Glomerular endothelial cell (primary cell): ENCODE data around the gene CRLF1. TPM values are rescaled to one million over a fixed set of nuclear protein-coding genes. Genes with fewer than 3 reads are reported as not detected.

Experiments used
- DNase-seq: peaks from one replicate; pipeline ENCODE4 v3.0.0-alpha.2; 2011; ENCODE audit warnings: low read depth, low spot score; ENCODE audit errors: extremely low read depth
- total RNA-seq: library from RNA; depleted of rRNA; stranded (reverse); fragments of >200 nt; gene quantifications from 2 replicates; pipeline ENCODE4 v1.2.3, GENCODE V29; 2015

Gene CRLF1, protein sequence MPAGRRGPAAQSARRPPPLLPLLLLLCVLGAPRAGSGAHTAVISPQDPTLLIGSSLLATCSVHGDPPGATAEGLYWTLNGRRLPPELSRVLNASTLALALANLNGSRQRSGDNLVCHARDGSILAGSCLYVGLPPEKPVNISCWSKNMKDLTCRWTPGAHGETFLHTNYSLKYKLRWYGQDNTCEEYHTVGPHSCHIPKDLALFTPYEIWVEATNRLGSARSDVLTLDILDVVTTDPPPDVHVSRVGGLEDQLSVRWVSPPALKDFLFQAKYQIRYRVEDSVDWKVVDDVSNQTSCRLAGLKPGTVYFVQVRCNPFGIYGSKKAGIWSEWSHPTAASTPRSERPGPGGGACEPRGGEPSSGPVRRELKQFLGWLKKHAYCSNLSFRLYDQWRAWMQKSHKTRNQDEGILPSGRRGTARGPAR
- total RNA-seq = 1.8 TPM in 1 of 2 replicates, not detected in the other

DNA sequence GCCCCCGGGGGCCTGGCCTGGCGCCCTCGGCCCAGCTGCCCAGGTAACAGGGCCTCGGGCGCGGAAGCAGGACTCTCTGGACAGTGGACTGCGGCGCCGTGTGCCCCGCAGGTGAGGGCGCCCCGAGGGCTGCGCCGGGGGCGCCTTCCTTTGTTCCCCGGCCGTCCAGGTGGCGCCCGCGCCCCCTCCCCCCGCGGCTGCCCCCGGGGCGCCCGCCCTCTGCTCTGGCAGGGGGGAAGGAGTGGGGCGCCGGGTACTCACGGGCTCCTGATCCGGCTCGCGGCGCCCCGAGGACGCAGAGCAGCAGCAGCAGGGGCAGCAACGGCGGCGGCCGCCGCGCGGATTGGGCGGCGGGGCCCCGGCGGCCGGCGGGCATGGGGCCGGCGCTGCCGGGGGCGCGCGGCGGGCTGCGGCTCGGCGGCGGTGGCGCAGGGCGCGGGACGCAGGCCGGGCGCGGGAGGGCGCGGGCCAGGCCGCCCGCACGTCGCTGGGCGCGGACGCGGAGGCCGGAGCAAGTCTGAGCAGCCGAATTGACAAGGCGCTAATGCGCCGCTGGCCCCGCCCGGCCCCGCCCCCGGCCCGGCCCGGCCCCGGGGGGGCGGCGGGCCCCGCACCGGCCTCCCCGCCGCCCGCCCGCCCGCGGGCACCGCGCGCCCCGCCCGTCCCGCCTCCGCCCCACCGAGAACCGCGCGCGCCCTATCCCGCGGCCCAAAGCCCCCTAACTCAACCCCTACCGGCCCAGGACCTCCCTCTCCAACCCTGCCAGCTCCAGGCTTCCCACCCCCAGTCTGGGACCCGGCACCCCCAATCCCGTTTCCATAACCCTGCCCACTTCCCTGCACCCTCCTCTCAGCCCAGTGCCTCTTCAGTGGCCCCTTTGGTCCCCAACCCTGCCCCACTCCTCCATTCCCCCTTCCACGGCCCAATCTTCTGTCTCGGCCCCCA lies at the start of gene CRLF1:
Gene CRLF1, minus strand, starts transcription at position 519 of the 945 bp plus-strand sequence. Its CDS starts 143 bp downstream, at position 376.
- no peak for DNase-seq

DNA sequence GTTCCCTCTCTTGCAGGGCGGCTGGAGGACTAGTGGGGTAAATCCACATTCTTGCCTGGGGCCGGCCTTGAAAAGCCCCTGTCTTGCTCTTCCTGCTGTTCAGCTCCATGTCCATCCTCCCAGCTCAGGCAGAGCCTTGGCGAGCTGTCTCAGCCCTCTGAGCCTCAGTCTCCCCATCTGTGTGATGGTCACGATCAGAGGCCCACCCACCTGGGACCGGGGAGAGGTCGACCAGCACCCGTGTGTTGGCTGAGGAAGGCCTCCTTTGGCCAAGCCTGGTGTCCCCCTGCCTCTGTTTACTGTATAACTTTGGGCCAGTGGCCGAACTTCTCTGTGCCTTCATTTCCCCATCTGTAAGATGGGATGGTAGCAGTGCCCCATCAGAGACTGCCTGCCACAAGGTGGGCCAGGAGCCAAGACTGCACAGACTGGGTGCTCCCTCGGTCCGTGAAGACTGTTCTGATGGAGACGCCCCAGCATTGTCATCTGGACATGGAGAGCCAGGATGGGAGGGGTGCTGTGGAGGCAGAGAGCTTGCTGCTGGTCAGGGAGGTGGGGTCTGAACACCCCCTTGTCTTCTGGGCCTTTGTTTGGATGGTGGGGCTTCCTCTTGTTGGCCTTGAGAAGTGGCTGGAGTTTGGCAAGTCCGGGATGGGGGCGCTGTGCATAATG lies 48.7 kb upstream of the CRLF1 start:
- no peak for DNase-seq

GRCh38 chr19:18654469-18654868 lies 47.9 kb upstream of the CRLF1 start:
- DNase-seq = no peak

GRCh38 chr19:18653853-18654252 lies 47.3 kb upstream of the CRLF1 start:
- no peak for DNase-seq

- DNase-seq = no peak
These were observed 45.1 kb upstream of the CRLF1 start for GRCh38 chr19:18651733-18652132.

GRCh38 chr19:18651300-18651699 lies 44.7 kb upstream of the CRLF1 start:
- DNase-seq = no peak

DNA sequence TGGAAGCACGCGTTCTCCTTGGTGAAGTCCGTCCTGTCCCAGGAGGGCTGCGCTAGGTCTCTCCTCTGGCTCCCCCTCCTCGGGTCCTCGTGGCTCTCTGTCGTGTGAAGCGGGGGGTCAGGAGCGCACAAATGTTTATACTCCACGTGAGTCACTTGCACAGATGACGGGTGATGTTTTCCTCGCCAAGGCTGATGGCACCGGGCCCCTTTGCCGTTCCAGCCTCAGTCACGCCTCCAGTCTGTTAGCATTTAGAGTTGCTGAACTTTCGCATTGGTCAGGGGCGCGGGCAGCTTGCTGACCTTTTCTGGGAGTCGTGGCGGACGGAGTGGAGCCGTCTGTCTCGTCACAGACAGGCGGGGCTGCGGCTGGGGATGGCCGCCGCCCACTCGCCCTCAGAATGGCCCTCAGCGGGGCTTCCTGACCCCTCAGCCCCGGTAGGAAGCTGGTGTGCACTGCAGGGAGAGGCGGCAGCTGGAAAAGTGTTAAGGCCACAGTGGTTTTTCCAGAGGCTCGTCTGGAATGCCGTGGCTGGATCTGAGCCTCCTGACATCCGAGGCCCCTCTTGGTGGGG lies 44.0 kb upstream of the CRLF1 start:
- no peak for DNase-seq

GRCh38 chr19:18650021-18650390 lies 43.4 kb upstream of the CRLF1 start:
- no peak for DNase-seq

DNA sequence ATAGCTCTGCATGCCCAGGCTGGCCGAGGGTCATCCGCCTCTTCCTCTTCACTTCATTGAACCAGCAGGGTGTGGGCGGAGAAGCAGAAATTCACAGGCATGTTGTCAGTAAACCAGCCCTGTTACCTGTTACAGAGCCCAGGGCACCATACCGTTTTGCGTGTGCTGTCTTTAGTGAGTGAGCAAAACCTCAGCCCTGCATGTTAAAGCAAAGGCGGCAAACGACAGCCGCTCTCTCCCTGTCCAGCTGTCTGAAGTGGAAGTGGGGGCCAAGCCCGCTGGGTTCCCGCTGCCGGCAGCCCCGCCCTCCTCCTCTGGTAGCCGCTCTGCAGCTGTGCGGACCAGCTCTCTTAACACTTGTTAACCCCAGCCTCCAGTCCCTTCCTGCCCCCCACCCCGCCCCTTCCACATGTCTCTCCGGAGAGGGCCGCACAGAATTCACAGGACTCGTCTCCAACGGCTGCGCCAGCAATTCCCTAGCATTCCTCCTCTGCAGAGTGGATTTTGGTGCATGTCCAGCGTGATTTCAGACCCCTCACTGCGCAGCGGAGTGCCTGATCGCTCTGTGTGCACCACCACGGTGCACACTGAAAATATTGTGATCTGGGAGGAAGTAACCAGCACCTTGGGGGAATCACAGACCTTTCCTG lies 42.9 kb upstream of the CRLF1 start:
- no peak for DNase-seq

DNA sequence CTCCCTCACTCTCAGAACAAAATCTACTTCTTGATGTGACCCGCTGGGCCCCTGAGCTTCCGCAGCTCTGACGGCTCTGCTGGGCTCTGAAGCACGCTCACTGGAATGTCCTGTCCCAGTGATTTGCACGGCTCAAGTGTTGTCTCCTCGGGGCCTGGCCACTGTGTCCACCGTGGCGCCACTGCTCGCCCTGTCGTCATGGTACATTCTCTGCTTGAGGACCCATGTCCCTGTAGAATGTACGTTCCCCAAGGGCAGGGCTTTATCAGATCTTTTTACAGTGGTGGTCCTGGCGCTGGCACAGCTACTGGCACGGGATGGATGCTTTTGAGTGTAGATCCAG lies 42.3 kb upstream of the CRLF1 start:
- DNase-seq = no peak

- DNase-seq = no peak
These were observed 41.2 kb upstream of the CRLF1 start for GRCh38 chr19:18647807-18648206.

DNA sequence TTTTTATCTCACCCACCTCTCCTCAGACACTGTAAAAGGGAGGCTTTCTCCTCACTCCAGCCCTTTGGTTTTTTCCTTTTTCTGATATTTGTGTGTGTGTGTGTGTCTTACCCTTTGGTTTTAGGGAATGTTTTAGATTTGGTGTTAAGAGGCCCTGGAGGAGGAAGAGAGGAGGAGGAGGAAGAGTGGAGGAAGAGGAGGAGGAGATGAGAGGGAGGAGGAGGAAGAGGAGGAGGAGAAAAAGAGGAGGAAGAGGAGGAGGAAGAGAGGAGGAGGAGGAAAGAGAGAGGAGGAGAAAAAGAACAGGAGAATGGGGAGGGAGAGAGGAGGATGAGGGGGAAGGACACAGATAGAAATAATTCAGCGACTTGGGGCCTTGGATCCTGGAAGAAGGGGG lies 40.8 kb upstream of the CRLF1 start:
- no peak for DNase-seq

GRCh38 chr19:18646535-18647370 lies 40.2 kb upstream of the CRLF1 start:
- DNase-seq = no peak

DNA sequence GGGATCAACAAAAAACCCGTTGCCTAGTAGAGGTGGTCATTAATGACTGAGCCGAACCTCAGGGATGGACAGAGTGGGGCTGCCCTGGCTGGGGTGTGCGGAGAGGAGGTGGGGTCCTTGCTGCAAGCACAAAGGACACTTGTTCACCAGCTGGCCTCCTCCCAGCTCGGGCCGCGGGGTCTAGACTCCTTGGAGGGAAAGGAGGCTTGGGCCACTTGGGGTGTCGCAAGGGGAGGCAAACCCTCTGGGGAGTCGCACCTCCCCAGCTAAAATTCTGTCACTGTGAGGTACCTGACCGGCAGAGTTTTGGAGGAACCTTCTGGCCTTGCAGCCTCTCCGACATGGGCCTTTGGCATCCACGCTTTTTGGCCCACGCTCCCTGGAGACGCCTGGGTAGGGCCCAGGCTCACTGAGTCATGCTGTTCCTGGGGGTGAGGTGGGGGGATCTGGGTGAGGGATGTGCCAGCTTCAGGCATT lies 38.5 kb upstream of the CRLF1 start:
- no peak for DNase-seq

GRCh38 chr19:18644196-18645034 lies 37.8 kb upstream of the CRLF1 start:
- no peak for DNase-seq

GRCh38 chr19:18639706-18640243 lies 33.2 kb upstream of the CRLF1 start:
- no peak for DNase-seq

- no peak for DNase-seq
These were observed 31.4 kb upstream of the CRLF1 start for GRCh38 chr19:18637673-18638630.
